ENCODE data around the gene CPNE7.

CPNE7 gene

DNA sequence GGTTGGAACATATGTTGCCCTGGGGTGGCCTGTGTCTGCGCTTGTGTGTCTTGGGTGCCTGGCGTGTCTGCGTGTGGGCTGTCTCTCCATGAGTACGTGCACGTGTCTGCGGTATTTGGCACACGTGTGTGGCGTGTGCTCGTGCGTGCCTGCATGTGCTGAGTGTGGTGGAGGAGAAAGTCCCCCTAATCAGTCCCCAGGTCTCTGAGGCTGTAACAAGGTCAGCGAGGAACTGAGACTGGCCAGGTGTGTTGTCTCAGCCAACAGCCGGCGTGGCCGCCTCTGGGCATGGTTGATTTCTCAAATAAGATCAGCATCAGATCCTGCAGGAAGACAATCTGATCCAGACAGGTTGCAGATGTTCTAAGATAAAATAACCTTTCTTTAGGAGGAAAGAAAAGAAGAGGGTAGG is 3.5 kb upstream of the CPNE7 start:
- no peak for DNase-seq (ENCODE audit: low read depth in 2 of 2)
- no peak overlapping the region for H3K4me3 ChIP-seq (replicated peaks in 1 of 2; ENCODE audit: low read depth in 2 of 2, low read length in 2 of 2)
- TF ChIP-seq, protein P1, sequence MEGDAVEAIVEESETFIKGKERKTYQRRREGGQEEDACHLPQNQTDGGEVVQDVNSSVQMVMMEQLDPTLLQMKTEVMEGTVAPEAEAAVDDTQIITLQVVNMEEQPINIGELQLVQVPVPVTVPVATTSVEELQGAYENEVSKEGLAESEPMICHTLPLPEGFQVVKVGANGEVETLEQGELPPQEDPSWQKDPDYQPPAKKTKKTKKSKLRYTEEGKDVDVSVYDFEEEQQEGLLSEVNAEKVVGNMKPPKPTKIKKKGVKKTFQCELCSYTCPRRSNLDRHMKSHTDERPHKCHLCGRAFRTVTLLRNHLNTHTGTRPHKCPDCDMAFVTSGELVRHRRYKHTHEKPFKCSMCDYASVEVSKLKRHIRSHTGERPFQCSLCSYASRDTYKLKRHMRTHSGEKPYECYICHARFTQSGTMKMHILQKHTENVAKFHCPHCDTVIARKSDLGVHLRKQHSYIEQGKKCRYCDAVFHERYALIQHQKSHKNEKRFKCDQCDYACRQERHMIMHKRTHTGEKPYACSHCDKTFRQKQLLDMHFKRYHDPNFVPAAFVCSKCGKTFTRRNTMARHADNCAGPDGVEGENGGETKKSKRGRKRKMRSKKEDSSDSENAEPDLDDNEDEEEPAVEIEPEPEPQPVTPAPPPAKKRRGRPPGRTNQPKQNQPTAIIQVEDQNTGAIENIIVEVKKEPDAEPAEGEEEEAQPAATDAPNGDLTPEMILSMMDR (IDR thresholded peaks at IDR 0.05; ENCODE audit: low read depth, low read length), result no peak

DNA sequence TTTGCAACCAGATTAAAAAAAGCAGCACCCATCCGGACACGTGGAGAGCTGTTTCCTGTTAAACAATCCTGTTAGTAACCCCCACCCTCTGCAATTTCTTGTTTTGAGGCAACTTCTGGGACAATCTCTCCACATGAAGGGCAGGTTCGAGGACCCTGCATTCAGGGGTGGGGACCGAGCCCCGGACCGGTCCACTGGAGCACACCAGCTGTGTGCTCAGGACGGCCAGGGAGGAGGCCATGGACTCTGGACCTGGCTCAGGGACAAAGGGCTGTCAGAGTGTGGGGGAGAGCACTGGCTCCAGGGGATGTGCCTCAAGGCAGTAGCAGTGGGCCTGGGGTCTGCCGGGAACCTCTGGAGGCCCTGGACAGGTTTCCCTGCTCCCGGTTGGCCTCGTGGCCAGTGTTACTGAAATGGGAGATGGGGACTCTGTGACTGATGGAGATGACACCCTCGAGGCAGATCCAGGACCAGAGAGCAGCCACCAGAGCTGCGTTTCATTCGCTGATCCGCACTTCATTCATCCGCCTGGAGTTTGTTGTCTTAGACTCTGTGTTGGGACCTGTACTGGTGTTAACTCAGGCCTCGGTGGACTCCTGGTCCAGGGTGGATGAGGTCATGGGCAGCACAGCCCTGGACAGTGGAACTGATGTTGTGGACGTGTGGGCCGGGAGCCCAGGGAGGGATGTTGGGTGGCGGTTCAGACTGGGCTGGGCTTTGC is 2.9 kb upstream of the CPNE7 start:
- TF ChIP-seq, protein P1 (IDR thresholded peaks at IDR 0.05; ENCODE audit: low read depth, low read length), result no peak
- H3K4me3 ChIP-seq (replicated peaks in 1 of 2; ENCODE audit: low read depth in 2 of 2, low read length in 2 of 2), result no peak overlapping the region

DNA sequence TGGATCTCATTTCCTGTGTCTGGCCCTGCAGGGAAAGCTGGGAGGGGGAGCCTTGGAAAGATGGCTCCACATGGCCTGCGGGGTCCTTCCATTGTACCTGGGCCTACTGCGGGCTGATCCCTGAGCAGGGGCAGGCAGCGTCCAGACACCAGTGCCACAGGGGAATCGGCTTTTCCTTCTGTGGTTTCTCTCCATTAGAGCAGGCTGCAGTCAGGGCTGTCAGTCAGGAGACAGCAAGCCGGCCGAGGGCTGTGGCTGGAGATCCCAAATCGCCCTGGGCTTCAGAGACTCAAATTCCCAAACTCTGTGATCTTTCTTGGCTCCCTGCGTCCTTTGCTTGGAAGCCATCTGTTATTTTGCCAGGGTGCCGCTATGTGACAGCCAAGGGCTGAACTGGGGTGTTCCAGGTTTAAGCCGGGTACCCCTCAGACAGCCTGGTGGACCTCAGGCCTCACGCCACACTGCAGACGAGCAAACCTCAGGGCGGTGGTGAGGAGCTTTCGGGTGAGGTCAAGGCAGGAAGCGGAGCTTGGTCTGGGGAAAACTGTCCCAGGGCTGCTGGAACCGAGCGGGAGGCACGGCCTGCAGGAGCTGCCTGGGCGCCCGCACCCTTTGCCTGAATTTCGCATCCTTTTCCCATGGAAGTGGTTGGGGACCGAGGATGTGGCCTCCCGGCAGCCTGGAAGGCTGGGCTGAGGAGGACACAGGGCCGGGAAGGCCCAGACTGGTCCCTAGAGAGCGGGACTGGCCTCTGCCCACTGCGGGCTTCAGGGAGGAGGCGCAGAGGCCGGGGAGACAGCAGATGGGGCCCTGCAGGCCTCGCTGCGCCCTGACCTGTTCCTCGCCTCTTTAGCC is 1.5 kb upstream of the CPNE7 start:
- H3K4me3 ChIP-seq (replicated peaks in 1 of 2; ENCODE audit: low read depth in 2 of 2, low read length in 2 of 2), result no peak overlapping the region

More for the DNA sequence above, 2.9 kb upstream of the CPNE7 start:
- no peak for DNase-seq (ENCODE audit: low read depth in 2 of 2)

DNA sequence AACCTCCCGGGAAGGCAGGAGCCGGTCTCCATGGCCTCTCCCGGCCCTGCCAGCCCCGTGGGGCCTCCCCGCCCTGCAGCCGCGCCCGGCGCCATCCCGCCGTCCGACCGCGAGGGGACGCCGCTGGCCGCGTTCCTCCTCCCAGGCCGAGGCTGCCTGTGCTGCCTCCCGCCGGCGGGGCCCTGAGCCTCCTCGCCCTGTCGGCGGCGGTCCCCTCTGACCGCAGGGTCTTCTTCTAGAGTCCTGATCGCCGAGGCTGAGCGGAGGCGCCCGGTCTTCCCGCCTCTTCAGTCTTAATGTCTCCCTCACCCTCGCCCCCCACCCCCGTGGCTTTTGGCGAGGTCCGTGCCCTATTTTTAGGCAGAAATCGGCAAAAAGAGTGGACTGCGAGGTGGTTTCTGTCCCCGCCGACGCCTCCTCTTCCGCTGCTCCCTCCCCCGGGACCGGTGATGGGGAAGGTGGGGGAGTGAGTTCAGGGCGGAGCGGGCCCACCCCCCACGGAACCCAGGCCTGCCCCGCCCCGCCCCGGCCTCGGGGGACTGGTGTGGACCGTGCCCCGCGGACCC is 794 bp upstream of the CPNE7 start:
- H3K4me3 ChIP-seq (replicated peaks in 1 of 2; ENCODE audit: low read depth in 2 of 2, low read length in 2 of 2), result peak overlapping the region; percentile 32 to 41
- TF ChIP-seq, protein P1 (IDR thresholded peaks at IDR 0.05; ENCODE audit: low read depth, low read length), result peak; percentile 42
- DNase-seq (ENCODE audit: low read depth in 2 of 2), result peak; percentile 71 to 79

More for the DNA sequence above, 1.5 kb upstream of the CPNE7 start:
- TF ChIP-seq, protein P1 (IDR thresholded peaks at IDR 0.05; ENCODE audit: low read depth, low read length), result no peak
- DNase-seq (ENCODE audit: low read depth in 2 of 2), result no peak

DNA sequence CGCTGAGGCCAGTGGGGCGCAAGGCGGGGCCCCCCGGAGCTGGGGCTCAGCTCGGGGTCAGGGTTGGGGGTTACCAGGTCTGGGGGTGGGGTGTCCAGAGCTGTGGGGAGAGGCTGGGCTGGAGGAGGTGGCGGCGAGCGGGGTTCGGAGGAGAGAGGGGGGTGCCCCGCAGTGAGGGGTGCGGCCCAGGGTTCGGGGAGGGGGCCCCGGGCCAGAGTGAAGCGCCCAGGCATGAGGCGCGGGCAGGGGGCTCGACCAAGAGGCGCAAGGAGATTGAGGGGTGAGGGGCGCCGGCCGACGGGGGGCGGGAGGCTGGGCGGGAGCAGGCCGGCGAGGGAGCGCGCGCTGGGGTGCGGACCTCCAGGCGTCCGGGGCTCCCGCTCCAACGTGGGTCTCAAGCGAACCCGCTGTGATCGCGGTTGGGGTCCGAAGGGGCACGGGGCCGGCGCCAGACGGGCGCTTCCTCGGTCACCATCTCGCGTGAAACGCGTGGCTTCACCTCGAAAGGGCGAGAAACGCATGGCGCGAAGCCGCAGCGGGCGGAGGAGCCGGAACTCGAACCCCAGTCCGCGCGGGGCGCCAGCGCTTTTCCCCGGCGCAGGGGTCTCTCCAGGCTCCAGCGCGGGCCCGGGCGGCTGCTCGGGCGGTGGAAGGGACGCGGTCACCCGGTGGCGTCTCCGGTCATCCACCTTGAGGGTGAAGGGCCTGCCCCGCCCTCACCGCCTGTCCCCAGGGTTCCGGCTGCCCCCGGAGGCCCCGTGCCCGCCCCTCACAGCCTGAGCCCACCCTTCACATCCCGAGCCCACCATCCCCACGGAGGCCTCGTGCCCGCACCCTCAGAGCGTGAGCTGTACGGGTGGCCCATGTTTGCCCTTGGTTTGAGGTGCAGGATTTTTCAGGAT is 846 bp downstream of the CPNE7 start:
- TF ChIP-seq, protein P1 (IDR thresholded peaks at IDR 0.05; ENCODE audit: low read depth, low read length), result no peak
- DNase-seq (ENCODE audit: low read depth in 2 of 2), result no peak
- peak overlapping the region; percentile 31 to 58 for H3K4me3 ChIP-seq (replicated peaks in 1 of 2; ENCODE audit: low read depth in 2 of 2, low read length in 2 of 2)
